Islet of Langerhans (tissue), 1 donor: ENCODE measurements around the gene PAPLN.

ENCODE experiments used
- FAIRE-seq: peaks from one replicate; lab custom pipeline; 2011; peaks lifted over from hg19 to GRCh38; lab: Jason Lieb, UNC

Gene PAPLN

GRCh38 chr14:73261075-73261474 is 23.8 kb downstream of the PAPLN start:
- FAIRE-seq = no peak

- FAIRE-seq = no peak
These were observed 24.5 kb downstream of the PAPLN start for GRCh38 chr14:73261520-73262426.

DNA sequence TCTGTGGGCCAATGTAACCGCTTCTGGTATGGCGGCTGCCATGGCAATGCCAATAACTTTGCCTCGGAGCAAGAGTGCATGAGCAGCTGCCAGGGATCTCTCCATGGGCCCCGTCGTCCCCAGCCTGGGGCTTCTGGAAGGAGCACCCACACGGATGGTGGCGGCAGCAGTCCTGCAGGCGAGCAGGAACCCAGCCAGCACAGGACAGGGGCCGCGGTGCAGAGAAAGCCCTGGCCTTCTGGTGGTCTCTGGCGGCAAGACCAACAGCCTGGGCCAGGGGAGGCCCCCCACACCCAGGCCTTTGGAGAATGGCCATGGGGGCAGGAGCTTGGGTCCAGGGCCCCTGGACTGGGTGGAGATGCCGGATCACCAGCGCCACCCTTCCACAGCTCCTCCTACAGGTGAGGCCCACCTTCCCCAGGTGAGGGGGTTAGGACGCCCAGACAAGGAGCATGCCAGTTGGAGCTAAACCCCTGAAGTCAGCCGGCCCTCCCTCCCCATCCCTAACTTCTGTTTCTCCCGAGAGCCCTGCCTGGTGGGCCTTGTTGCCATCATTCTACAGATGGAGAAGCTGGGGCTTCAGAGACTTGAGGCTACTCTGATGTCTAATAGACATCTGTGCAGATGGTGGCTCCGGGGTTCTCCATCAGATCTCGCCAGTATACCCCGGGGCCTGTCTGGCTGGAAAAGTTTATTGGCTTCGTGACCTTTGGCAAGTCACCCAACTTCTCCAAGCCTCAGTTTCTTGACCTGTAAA is 25.3 kb downstream of the PAPLN start:
- FAIRE-seq = no peak

DNA sequence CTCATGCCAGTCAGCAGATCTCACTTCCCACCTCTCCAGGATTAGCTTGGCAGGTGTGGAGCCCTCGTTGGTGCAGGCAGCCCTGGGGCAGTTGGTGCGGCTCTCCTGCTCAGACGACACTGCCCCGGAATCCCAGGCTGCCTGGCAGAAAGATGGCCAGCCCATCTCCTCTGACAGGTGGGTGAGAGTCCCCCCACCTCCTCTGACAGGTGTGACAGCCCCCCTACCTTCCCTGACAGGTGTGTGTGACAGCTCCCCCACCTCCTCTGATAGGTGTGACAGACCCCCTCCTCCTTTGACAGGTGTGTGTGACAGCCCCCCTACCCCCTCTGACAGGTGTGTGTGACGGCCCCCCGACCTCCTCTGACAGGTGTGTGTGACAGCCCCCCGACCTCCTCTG is 26.3 kb downstream of the PAPLN start:
- no peak for FAIRE-seq

DNA sequence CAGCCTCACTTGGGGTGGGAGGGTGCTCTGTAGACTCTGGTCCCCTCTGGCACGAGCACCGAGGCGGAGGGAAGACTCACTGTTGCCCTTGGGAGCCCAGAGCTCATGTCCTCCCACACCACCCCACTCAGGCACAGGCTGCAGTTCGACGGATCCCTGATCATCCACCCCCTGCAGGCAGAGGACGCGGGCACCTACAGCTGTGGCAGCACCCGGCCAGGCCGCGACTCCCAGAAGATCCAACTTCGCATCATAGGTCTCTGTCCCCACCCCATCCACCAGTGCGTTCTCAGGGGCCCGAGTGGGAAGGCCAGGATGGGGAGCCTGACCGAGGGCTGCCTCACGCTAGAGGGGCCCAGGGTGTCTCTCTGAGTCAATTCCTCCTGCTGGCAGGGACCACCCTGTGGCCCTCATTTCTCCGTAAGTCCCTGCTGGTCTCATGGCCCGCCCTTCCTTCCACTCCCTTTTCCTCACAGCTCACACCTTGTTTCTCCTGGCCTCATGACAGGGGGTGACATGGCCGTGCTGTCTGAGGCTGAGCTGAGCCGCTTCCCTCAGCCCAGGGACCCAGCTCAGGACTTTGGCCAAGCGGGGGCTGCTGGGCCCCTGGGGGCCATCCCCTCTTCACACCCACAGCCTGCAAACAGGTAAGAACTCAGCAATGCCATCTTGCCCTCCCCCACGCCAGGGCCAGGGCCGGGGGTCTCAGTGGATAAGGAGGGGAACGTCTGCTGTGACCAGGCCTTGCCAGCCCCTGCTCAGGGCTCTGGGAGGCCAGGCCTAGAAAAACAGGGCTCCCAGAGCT is 27.0 kb downstream of the PAPLN start:
- FAIRE-seq = no peak

GRCh38 chr14:73264885-73265720 is 27.8 kb downstream of the PAPLN start:
- FAIRE-seq = no peak

- no peak for FAIRE-seq
These were observed 28.4 kb downstream of the PAPLN start for GRCh38 chr14:73265721-73266046.

- no peak for FAIRE-seq
These were observed 29.0 kb downstream of the PAPLN start for GRCh38 chr14:73266317-73266716.

- FAIRE-seq = no peak
These were observed 30.2 kb downstream of the PAPLN start for GRCh38 chr14:73267474-73267873.

- no peak for FAIRE-seq
These were observed 32.6 kb downstream of the PAPLN start for GRCh38 chr14:73269729-73270531.

DNA sequence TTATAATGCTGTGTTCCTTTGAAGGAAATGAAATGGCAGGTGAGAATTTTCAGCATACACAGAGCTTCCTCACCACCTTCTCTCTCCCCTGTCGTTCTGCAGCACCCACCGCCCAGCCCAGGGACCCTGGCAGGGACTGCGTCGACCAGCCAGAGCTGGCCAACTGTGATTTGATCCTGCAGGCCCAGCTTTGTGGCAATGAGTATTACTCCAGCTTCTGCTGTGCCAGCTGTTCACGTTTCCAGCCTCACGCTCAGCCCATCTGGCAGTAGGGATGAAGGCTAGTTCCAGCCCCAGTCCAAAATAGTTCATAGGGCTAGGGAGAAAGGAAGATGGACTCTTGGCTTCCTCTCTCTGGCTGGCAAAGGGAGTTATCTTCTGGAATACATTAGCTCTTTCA is 35.1 kb downstream of the PAPLN start:
- FAIRE-seq = no peak

- FAIRE-seq = no peak
These were observed 36.5 kb downstream of the PAPLN start for GRCh38 chr14:73273799-73274198.

GRCh38 chr14:73276836-73277235 is 39.5 kb downstream of the PAPLN start:
- no peak for FAIRE-seq

DNA sequence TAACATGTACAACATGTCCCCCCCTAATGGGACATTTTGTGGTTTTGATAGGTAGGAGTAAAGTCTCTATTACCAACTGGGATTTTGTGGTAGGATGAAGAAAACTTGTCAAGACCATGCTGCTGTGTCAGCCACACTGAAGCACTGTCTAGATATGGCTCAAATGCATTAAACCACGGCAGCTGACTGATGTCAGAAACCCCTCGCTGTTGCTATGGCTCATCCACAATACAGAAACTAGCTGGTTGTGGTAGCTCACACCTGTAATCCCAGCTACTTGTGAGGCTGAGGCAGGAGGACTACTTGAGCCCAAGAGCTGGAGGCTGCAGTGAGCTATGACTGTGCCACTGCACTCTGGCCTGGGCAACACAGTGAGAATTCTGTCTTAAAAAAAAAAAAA is 40.1 kb downstream of the PAPLN start:
- FAIRE-seq = no peak

DNA sequence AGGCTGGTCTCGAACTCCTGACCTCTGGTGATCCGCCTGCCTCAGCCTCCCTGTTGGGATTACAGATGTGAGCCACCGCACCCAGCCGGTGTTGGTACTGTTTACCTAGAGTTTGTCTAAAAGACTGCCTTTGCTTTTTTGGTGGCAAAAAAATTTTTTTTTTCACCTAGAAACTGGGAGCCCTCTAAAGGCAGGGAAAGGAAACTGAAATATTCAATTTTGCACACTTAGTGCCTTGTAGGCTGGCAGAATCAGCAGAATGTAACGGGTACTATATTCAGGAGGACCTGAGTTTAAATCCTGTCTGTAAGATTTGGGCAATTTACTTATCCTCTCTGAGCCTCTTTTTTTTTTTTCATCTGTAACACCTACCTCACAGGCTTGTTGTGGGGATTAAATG is 43.6 kb downstream of the PAPLN start:
- FAIRE-seq = no peak

GRCh38 chr14:73283608-73284379 is 46.5 kb downstream of the PAPLN start:
- peak; percentile 75 for FAIRE-seq

DNA sequence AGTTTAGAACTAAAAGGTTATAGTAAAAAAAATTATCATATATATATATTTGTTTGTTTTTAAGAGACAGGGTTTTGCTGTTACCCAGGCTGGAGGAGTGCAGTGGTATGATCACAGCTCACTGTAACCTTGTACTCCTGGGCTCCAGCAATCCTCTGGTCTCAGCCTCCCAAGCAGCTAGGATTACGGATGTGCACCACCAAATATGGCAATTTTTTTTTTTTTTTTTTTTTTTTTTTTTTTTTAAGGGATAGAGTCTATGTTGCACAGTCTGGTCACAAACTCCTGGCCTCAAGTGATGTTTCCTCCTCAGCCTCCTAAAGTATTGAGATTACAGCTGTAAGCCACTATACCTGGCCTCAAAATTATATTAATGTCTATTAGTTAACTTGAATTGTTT is 48.7 kb downstream of the PAPLN start:
- FAIRE-seq = no peak

- FAIRE-seq = no peak
These were observed 49.3 kb downstream of the PAPLN start for GRCh38 chr14:73286598-73286997.

GRCh38 chr14:73287071-73287470 is 49.8 kb downstream of the PAPLN start:
- FAIRE-seq = no peak

DNA sequence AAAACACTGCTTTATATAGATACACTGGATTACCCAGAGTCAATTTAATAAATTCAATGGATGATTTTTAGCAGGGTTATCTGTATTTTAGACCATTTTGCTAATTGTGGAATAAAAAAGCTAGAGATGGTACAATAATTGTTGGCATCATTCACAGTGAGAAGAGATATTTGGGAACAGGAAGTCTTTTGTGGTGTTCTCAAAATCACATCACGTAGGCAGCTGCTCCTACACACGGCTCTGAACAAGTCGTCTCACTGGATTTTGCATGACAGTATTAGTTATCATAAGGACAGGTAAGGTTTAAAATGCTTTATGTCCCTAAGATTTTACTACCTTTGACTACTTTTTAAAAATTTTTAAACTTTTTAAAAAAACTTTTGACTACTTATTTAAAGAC is 52.0 kb downstream of the PAPLN start:
- FAIRE-seq = no peak
